Colon (tissue), 2 donors: ENCODE data around the gene CYSTM1.
"Not testable (repeated sequence)": the region's sequence is repeated elsewhere in the genome, so short reads cannot be mapped to it uniquely, and the experiment has no call there.

Experiments
- FAIRE-seq: peaks from 2 replicates; lab custom pipeline; 2012; peaks lifted over from hg19 to GRCh38; lab: Jason Lieb, UNC
- donor health status: control.
- donor health status: control.

CYSTM1 gene

DNA sequence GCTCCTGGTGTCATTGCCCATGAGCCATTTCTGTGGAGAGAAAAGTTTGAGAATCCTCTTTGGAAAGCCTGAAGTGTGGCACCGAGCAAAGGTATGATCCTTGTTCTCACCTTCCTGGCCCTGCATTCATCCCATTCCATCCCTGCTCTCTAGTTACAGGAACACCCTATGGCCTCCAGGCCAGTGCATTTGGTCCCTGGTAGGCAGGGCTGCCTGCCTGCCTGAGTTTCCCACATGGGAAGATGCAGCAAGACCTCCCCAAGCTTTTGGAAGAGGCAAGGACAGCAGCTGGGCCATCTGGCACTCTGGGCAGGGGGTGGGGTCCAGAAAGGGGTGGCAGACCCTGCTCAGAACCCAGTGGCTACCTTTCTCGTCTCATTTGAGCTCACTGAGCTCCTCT lies 24.8 kb upstream of the CYSTM1 start:
- no peak for FAIRE-seq

DNA sequence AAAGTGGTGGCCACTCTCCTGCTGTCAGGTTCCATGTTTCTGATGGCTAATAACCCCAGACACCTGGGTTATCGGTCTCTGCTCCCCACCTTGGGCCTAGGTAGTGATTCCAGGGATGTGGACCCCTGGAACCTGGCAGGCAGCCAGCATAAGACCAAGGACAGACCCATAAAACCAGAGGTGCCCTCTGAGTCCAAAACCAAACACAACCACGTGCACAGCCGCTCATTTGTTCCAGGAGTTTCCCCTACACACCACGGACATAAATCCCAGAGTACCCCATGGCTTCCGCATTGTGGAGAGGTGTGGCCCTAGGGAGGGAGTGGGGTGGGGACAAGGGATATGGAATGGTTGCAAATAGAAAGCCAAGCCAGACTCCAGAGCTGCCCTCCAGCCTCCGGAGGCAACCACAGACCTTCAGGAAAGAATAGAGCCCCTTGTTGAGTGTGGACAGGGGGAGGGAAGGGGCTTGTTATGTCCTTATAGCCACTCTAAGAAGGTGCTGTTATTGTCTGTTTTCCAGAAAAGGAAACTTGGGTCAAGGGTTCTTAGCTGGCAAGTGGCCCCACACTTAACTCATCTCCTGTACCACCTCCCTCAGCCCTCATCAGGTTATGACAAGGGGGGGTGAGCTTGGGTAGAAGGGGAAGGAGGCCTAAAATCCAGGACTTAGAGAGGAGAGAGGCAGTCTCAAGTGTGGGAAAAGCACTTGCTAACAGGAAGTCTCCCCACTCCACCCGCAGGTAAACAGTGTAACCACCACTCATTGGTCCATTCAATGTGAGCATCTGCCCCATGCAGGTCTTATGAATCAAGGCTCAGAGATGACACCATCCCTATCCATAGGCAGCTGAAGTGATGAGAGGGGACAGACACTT lies 23.6 kb upstream of the CYSTM1 start:
- no peak for FAIRE-seq

- no peak for FAIRE-seq
Measured at GRCh38 chr5:140152022-140152999, 22.7 kb upstream of the CYSTM1 start.

DNA sequence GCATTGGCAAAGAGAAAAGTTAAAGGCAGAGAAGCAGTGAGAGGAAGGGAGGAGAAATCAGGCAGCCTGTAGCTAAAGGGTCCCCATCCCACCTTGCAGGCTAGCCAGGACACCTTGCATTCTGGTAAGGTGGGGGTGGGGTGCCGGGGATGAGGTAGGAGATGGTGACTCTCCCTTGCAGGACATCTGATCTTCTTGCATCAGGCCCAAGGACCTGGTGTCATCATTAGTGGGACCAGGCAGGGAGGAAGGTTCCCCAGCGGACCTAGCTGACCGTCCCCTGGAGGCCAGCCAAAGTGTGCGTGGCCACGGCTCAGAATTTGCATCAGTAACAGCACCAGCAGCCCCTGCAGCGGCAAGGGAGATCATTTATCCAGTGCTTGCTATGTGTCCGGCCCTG lies 21.7 kb upstream of the CYSTM1 start:
- FAIRE-seq, result no peak

- FAIRE-seq, result no peak
Measured at GRCh38 chr5:140153905-140154304, 21.1 kb upstream of the CYSTM1 start.

DNA sequence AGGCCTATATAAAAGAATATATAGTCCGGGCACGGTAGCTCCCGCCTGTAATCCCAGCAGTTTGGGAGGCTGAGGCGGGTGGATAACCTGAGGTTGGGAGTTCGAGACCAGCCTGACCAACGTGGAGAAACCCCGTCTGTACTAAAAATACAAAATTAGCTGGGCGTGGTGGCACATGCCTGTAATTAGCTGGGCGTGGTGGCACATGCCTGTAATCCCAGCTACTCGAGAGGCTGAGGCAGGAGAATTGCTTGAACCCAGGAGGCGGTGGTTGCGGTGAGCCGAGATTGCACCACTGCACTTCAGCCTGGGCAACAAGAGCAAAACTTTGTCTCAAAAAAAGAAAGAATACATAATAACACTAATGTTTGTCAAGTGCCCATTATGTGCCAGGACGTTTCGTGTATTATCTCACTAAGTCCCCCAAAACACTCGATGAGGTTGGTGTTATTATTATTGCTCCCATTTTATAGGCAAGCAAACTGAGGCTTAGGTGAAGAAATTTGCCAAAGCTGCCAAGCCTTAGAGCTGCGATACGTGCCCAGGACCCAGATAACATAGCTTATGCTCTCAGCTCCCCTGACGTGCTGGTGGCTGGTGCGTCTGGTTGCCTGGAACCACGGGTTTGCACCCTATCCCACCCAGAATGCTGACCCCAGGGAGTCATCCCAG lies 20.1 kb upstream of the CYSTM1 start:
- FAIRE-seq, result not testable (repeated sequence)

DNA sequence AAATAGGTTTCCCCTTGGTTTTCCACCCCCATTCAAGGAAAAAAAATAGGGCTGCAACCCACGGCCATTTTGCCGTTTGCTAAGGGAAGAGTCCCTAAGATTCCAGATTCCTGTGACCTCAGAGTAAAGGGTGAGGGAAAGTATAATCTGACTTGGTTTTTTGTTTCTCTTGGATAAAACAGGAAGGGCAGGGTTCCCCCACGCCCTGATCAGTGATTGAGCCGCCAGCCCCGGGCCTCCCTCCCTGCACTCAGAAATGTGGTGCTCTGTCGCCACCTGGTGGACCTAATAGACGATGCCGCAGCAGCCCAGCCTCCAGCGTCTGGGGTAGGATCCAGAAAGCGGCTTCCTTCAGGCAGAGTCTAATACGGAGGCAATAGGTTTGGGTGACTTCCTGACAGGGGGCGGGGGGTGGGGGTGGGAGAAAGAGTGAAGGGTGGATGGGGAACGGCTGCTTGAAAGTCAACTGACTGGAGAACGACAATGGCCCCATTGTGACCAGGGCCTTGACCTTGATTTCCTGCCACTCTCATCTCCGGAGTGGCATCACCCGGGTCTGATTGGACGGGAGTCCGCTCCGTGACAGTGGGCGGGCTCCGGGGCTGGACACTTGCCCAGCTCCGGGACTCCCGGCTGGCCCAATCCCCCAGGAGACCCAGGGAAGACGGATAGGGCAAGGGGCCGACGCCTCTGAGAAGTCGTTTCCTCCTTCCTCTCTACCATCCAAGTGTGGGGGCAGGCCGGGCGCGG lies 17.8 kb upstream of the CYSTM1 start:
- FAIRE-seq, result no peak

DNA sequence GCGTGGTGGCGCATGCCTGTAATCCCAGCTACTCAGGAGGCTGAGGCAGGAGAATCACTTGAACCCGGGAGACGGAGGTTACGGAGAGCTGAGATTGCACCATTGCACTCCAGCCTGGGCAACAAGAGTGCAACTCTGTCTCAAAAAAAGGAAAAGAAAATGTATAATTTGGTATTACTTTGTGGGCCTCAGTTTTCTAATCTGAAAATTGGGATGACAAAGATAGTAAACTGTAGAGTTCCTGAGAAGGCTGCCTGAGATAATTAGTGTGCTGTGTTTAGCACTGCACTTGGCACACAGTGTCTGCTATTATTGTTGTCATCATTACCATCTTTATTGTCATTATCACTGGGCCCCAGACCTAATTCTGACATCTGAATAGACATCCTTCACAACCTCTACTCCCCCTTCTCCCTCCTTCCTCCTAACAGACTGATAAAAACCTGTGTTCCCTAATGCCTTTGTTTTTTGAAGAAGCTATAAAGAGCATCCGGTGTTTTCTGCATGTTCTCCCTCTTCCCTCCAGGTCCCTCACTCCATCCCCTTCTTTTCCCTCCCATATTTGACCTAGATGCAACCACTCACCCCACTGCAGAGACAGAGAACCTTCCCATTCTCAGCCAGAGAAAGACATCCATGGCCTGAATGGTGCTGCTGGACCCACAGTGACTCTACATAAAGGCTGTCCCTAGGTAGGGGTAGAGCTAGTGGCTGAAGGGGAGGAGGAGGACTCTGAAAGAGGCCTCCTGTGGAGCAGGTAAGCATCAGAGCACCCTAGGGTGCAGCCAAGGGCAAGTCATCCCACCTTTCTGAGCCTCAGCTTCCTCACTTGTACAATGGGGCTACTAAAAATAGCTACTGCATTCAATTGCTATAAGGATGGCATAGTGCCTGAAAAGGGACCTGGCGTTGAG lies 15.7 kb upstream of the CYSTM1 start:
- no peak for FAIRE-seq

- no peak for FAIRE-seq
Measured at GRCh38 chr5:140162275-140162674, 12.7 kb upstream of the CYSTM1 start.

- FAIRE-seq, result no peak
Measured at GRCh38 chr5:140162781-140163180, 12.2 kb upstream of the CYSTM1 start.

DNA sequence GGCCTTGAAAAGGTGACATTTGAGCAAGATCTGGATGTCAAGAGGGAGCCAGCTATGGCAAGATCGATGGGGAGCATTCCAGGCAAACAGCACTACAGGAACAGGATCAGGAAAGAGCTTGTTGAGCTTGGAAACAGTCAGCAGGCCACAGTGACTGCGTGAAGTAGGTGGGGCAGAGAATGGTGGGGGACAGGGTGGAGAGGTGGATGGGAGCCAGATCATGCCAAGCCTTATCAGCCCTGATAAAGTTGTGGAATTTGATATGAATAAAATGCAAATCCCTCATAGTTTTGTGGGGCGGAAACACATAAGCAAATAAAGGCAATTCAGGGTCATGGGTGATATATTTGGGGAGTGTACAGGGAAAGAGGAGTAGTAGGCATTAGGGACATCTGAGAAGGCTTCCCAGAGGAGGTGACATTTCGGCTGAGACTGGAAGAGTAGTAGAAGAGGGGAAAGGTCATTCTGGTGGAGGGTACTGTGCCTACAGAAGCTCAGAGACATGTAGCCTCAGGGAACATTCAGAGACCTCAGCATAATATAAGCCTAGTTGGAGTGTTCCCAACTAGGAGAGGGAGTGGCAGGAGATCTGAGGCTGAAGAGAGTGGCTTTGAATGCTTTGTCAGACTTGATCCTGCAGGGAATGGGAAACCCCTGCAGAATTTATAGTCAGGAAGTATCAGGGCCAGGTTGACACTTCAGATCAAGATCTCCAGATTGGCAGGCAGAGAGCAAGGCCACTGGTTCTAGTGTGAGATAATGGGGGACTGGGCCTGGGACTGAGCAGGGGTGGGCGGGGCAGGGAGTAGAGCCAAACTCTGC lies 9.7 kb upstream of the CYSTM1 start:
- no peak for FAIRE-seq

DNA sequence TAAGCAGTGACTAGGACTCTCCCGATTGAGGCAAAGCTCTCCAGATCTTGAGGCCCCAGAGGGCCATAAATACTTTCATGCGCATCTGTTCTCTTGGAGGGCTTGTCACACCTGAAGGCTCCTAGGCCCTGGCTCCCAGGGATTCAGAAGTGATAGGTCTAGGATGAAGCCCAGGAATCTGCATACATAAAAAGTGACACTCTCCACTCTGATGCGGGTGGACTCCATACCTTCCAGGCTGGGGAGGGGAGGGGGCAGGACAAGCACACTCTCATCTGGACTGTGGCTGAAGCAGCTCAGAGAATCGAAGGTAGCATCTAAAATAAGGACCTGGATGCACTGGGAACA lies 9.1 kb upstream of the CYSTM1 start:
- no peak for FAIRE-seq

- FAIRE-seq, result no peak
Measured at GRCh38 chr5:140166911-140167310, 8.1 kb upstream of the CYSTM1 start.

- no peak for FAIRE-seq
Measured at GRCh38 chr5:140168371-140168770, 6.6 kb upstream of the CYSTM1 start.

DNA sequence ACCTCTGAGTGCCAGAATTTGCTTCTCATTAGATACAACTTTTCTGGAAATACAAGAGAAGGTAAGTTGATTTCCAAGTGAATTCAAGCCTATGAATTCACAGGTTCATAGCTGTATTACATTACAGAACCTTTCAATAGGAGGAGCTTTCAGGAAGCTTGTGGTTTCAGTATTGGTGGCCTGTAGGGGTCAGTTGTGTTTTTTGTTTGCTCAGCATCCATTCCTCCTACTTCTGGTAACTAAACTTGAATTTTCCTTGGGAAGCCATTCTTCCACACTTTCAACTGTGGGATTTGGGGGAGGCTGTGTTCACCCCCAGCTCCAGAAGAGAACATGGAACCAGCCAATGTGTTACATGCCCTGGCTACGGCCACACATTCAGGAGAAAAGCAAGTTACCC lies 5.6 kb upstream of the CYSTM1 start:
- no peak for FAIRE-seq

DNA sequence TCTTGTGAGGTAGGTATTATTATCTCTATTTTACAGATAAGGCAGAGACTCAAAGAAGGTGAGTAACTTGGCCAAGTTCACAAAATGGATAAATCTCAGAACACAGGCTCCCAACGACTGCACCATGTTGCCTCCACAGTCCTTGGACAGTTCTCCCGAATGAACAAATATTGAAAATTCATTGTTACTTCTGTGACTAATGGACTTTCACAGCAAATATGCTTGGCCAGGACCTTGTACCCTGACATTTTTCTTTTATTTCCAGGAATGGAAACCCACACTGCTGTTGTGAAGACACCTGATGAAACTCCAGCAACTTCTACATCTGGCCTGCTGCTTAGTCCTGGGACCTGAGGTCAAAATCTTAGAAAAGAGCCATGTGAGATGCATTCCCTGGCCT lies 2.5 kb upstream of the CYSTM1 start:
- no peak for FAIRE-seq

DNA sequence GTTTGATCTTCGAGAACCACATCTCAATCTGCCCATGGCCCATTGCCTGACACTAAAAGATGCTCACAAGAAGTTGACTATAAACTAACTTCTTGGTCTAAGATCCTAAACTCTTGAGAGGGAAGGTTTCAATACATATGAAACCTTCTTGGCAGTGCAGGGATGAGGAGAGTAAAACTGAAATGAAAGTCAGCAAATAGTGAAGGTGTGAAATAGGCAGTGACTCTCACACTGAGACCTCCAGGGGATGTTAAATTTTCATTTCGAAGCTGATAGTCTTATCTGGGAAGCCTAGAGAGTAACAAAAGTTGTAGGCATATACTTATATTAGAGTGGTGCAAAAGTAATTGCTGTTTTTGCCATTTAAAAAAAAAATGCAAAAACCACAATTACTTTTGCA lies 974 bp upstream of the CYSTM1 start:
- no peak for FAIRE-seq

DNA sequence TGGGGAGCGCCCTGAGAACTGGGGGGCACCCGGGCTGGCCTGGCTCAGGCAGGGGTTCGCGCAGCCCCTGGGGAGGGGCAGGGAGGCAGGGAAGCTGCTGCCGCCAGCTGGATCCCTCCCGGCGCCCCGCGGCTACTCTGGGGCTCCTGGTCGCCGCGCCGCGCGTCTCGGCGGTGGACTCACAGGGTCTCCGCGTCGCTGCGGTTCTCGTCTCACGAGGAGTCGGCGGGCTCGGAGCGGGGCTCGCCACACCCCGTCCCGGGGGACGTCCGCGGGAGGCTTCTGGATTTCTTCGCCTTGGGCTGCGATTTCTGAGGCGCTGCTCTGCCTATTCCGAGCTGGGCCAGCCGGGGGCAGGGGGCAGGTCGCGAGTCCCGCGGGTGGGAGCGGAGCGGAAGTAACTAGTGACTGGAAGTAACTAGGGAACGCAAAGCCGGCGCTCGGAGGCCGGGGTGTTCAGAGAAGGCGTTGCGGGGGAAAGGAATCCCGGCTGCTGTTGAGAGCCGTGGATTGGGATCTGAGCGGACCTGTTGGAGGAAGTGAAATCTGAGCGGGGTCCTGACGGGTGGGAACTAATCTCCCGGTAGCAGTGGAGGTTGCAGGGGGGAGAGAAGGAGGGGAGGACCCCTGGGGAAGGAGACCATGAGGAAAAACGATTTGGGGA lies 511 bp downstream of the CYSTM1 start:
- FAIRE-seq, result no peak

DNA sequence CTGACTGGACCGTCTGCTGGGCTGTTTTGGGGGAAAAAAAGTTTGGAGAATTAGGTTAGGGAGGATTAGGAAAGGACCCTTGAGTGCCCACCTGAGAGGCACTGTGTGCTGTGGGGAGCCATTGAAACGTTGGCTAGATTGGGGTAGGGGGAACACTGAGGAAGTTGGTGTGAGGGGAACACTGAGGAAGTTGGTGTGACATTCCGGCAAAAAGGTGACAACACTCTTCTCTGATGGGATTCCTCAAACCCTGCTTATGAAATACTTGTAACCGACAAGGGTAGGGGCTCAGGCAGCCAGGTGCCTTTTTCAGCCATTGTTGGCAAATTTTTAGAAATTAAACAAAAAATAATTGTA lies 1.0 kb downstream of the CYSTM1 start:
- FAIRE-seq, result no peak

GRCh38 chr5:140178086-140178410 lies 3.1 kb downstream of the CYSTM1 start:
- no peak for FAIRE-seq
